HepG2 (cell line): Measurements from ENCODE around the gene MICAL3. TPM values are rescaled to one million over a fixed set of nuclear protein-coding genes. Genes with fewer than 3 reads are reported as not detected.

Source experiments
- ATF1 ChIP-seq: IDR thresholded peaks from 2 replicates; pipeline ENCODE4 v1.6.1; 2016; ENCODE audit warnings: mild to moderate bottlenecking, control low read depth
- CBX1 ChIP-seq: IDR thresholded peaks from one replicate; pipeline ENCODE4 v1.6.1; 2016; ENCODE audit warnings: antibody characterized with exemption, low read depth
- CEBPG ChIP-seq: IDR thresholded peaks from 2 replicates; pipeline ENCODE4 v1.6.1; 2016
- CSRNP1 ChIP-seq: sonication (generic); formaldehyde crosslinking; IDR thresholded peaks from 2 replicates; pipeline ENCODE4 v1.8.1; 2023; ENCODE audit warnings: mild to moderate bottlenecking, missing genetic modification reagents
- DPF2 ChIP-seq: sonication (generic); formaldehyde crosslinking; IDR thresholded peaks from 2 replicates; pipeline ENCODE4 v1.4.0; 2020; ENCODE audit warnings: mild to moderate bottlenecking, low read depth, missing genetic modification reagents, borderline replicate concordance
- FOXK2 ChIP-seq: fragments of 450-650 bp; IDR thresholded peaks from 2 replicates; pipeline ENCODE4 v1.6.1; 2016
- HNF4A ChIP-seq: sonication (generic); formaldehyde crosslinking; IDR thresholded peaks from 2 replicates; pipeline ENCODE4 v1.4.0; 2020; ENCODE audit warnings: missing genetic modification reagents
- JUND ChIP-seq: sonication (generic); formaldehyde crosslinking; IDR thresholded peaks from 2 replicates; pipeline ENCODE4 v1.8.0; 2022; ENCODE audit warnings: mild to moderate bottlenecking, missing genetic modification reagents
- KLF12 ChIP-seq: sonication (generic); formaldehyde crosslinking; IDR thresholded peaks from 2 replicates; pipeline ENCODE4 v1.4.0; 2020; ENCODE audit warnings: missing genetic modification reagents, borderline replicate concordance
- NAIF1 ChIP-seq: sonication (generic); formaldehyde crosslinking; IDR thresholded peaks from 2 replicates; pipeline ENCODE4 v1.5.0; 2020; ENCODE audit warnings: mild to moderate bottlenecking, missing genetic modification reagents, borderline replicate concordance
- NFRKB ChIP-seq: fragments of 450-650 bp; IDR thresholded peaks from 2 replicates; pipeline ENCODE4 v1.6.1; 2017
- NKX3-1 ChIP-seq: sonication (generic); formaldehyde crosslinking; IDR thresholded peaks from 2 replicates; pipeline ENCODE4 v1.5.0; 2020; ENCODE audit warnings: missing genetic modification reagents
- PHF5A ChIP-seq: IDR thresholded peaks from one replicate; pipeline ENCODE4 v1.6.1; 2018; ENCODE audit warnings: low read depth, missing genetic modification reagents; ENCODE audit not compliant: unreplicated experiment
- RXRB ChIP-seq: IDR thresholded peaks from 2 replicates; pipeline ENCODE4 v1.6.1; 2016; ENCODE audit warnings: borderline replicate concordance, missing genetic modification reagents, missing compliant biosample characterization
- SP2 ChIP-seq: sonication (generic); formaldehyde crosslinking; IDR thresholded peaks from 2 replicates; pipeline ENCODE4 v1.5.1; 2020; ENCODE audit warnings: mild to moderate bottlenecking, missing genetic modification reagents
- ZC3H4 ChIP-seq: sonication (generic); formaldehyde crosslinking; IDR thresholded peaks from 2 replicates; pipeline ENCODE4 v1.4.0; 2020; ENCODE audit warnings: missing genetic modification reagents, borderline replicate concordance
- ZFP91 ChIP-seq: sonication (generic); formaldehyde crosslinking; IDR thresholded peaks from 2 replicates; pipeline ENCODE4 v1.9.0; 2022; ENCODE audit warnings: missing genetic modification reagents, mild to moderate bottlenecking, borderline replicate concordance
- ZKSCAN1 ChIP-seq: fragments of 150-350 bp; IDR thresholded peaks from 2 replicates; pipeline ENCODE4 v1.6.1; 2014; ENCODE audit warnings: low read length
- ZMYM3 ChIP-seq: sonication (generic); formaldehyde crosslinking; IDR thresholded peaks from 2 replicates; pipeline ENCODE4 v1.5.1; 2020; ENCODE audit warnings: mild to moderate bottlenecking, missing genetic modification reagents
- ZNF253 ChIP-seq: sonication (generic); formaldehyde crosslinking; IDR thresholded peaks from 2 replicates; pipeline ENCODE4 v1.8.0; 2022; ENCODE audit warnings: mild to moderate bottlenecking, missing genetic modification reagents, borderline replicate concordance
- ZNF260 ChIP-seq: sonication (generic); formaldehyde crosslinking; IDR thresholded peaks from 2 replicates; pipeline ENCODE4 v1.4.0; 2020; ENCODE audit warnings: missing genetic modification reagents, low read depth, mild to moderate bottlenecking, borderline replicate concordance
- ZNF747 ChIP-seq: sonication (generic); formaldehyde crosslinking; IDR thresholded peaks from 2 replicates; pipeline ENCODE4 v1.8.1; 2023; ENCODE audit warnings: missing genetic modification reagents, mild to moderate bottlenecking, borderline replicate concordance
- ZNF782 ChIP-seq: sonication (generic); formaldehyde crosslinking; IDR thresholded peaks from 2 replicates; pipeline ENCODE4 v1.4.0; 2020; ENCODE audit warnings: missing genetic modification reagents, mild to moderate bottlenecking, borderline replicate concordance
- polyA plus RNA-seq, 8 experiments: library from polyadenylated mRNA; depleted of rRNA in 3 of 8; stranded (reverse) in 7 of 8; unstranded in 1 of 8; fragments of >200 nt; fragmentation: Illumina TruSeq in 4 of 8; extraction: Trizol in 4 of 8; gene quantifications; 2 replicates each; pipeline versions ENCODE4 v1.2.1 to v1.2.3, GENCODE V29; 2011 to 2016; ENCODE audit warnings: low read depth in 4 of 8, missing spikeins in 1 of 8, mixed read lengths in 1 of 8; ENCODE audit not compliant: insufficient read depth in 1 of 8
- total RNA-seq, 5 experiments: library from RNA; depleted of rRNA; stranded (reverse); fragments of >200 nt; fragmentation: Illumina TruSeq; extraction: Trizol; gene quantifications; 2 replicates each; pipeline ENCODE4 v1.2.3, GENCODE V29; 2016; ENCODE audit warnings: low read depth in 1 of 5
- TF ChIP-seq, protein P1 (sequence below): IDR thresholded peaks from 2 replicates; pipeline ENCODE4 v1.6.1; 2016; ENCODE audit warnings: control low read depth

The MICAL3 gene
- total and polyA plus RNA-seq, 2 of the 13 experiments (the other 11 are each of a cell fraction or from before 2014, with no cell fraction given): 5.3 to 12.5 TPM

GRCh38 chr22:17930455-17931313 is 93.7 kb downstream of the MICAL3 start (continued):
- TF ChIP-seq SP2 (CRISPR knock-in tag) (no peak; the same call in 1 of the 2 replicates), ZC3H4 (CRISPR knock-in tag) (no peak), NAIF1 (CRISPR knock-in tag) (no peak), PHF5A (CRISPR knock-in tag) (no peak), JUND (no peak), ZFP91 (CRISPR knock-in tag) (peak; percentile 65; the same call in 1 of the 2 replicates), ZNF260 (CRISPR knock-in tag) (0 out of 2 replicates have a peak, but pooled peaks have one; percentile 35), ZKSCAN1 (no peak), KLF12 (peak; percentile 33; the same call in 1 of the 2 replicates), CSRNP1 (CRISPR knock-in tag) (no peak), RXRB (no peak; the same call in 1 of the 2 replicates), HNF4A (CRISPR knock-in tag) (peak; percentile 93), FOXK2 (no peak), ZNF782 (no peak), ZNF253 (CRISPR knock-in tag) (no peak), NFRKB (no peak), NKX3-1 (CRISPR knock-in tag) (no peak), CEBPG (CRISPR knock-in tag) (peak; percentile 31; the same call in 1 of the 2 replicates), ZMYM3 (CRISPR knock-in tag) (peak; percentile 98), DPF2 (CRISPR knock-in tag) (no peak), CBX1 (no peak), ATF1 (CRISPR knock-in tag) (no peak), ZNF747 (CRISPR knock-in tag) (peak; percentile 73)
- TF ChIP-seq, protein P1, sequence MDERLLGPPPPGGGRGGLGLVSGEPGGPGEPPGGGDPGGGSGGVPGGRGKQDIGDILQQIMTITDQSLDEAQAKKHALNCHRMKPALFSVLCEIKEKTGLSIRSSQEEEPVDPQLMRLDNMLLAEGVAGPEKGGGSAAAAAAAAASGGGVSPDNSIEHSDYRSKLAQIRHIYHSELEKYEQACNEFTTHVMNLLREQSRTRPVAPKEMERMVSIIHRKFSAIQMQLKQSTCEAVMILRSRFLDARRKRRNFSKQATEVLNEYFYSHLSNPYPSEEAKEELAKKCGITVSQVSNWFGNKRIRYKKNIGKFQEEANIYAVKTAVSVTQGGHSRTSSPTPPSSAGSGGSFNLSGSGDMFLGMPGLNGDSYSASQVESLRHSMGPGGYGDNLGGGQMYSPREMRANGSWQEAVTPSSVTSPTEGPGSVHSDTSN (CRISPR knock-in tag): no peak
